Caco-2 (cell line): ENCODE results near the gene CACNA1D. TPM values are rescaled to one million over a fixed set of nuclear protein-coding genes. Genes with fewer than 3 reads are reported as not detected.

ENCODE experiments used
- BruUV-seq: library from RNA; stranded (reverse); fragments of 400-500 nt; replicated peaks from 2 replicates; lab custom pipeline; 2021; lab: Mats Ljungman, UMichigan
- CTCF ChIA-PET: fragments of 300-600 bp; sonication (Branson Sonifier 250); formaldehyde crosslinking; loops from one replicate; lab custom pipeline; 2022; ENCODE audit warnings: antibody characterized with exemption; lab: Charles Lee
- POLR2A ChIA-PET: fragments of 300-600 bp; sonication (Branson Sonifier 250); formaldehyde crosslinking; loops from one replicate; lab custom pipeline; 2022; ENCODE audit warnings: antibody characterized with exemption; lab: Charles Lee
- DNase-seq, 2 experiments: peaks; one replicate each; pipeline versions ENCODE4 v3.0.0 to v3.0.0-alpha.2; 2020 to 2022
- H3K27me3 ChIP-seq: replicated peaks from 2 replicates; pipeline ENCODE4 v1.6.0; 2011; ENCODE audit warnings: low read length; ENCODE audit not compliant: control insufficient read depth, insufficient read depth
- H3K36me3 ChIP-seq: 2 replicates; pipeline ENCODE4 v1.5.1; 2011; ENCODE audit warnings: low read length; ENCODE audit not compliant: control insufficient read depth, insufficient read depth
- H3K4me1 ChIP-seq: fragments of 250-450 bp; sonication (Bioruptor Pico); 2 replicates; pipeline ENCODE4 v1.5.1; 2020; ENCODE audit warnings: mild to moderate bottlenecking
- H3K4me3 ChIP-seq: 2 replicates; pipeline ENCODE4 v1.5.1; 2011; ENCODE audit warnings: low read depth, mild to moderate bottlenecking, control low read depth, low read length
- H3K9me3 ChIP-seq: fragments of 250-450 bp; sonication (Bioruptor Pico); 2 replicates; pipeline ENCODE4 v1.5.1; 2020; ENCODE audit warnings: mild to moderate bottlenecking, moderate library complexity
- H3K27ac Mint-ChIP-seq: one replicate; pipeline ENCODE4 v1.8.0; 2022; ENCODE audit warnings: mixed read lengths; ENCODE audit not compliant: unreplicated experiment
- H3K27me3 Mint-ChIP-seq: one replicate; pipeline ENCODE4 v1.8.0; 2022; ENCODE audit warnings: mixed read lengths; ENCODE audit not compliant: insufficient read depth, unreplicated experiment
- H3K36me3 Mint-ChIP-seq: one replicate; pipeline ENCODE4 v1.8.0; 2022; ENCODE audit warnings: mild to moderate bottlenecking, mixed read lengths; ENCODE audit not compliant: insufficient read depth, unreplicated experiment
- H3K4me1 Mint-ChIP-seq: one replicate; pipeline ENCODE4 v1.8.0; 2022; ENCODE audit warnings: low read depth, mixed read lengths; ENCODE audit not compliant: unreplicated experiment
- H3K4me3 Mint-ChIP-seq: one replicate; pipeline ENCODE4 v1.8.0; 2022; ENCODE audit warnings: mild to moderate bottlenecking, moderate library complexity, mixed read lengths; ENCODE audit not compliant: unreplicated experiment
- H3K9me3 Mint-ChIP-seq: one replicate; pipeline ENCODE4 v1.8.0; 2022; ENCODE audit warnings: mixed read lengths; ENCODE audit not compliant: unreplicated experiment
- CTCF ChIP-seq, 2 experiments: fragments of 200-600 bp in 1 of 2; IDR thresholded peaks; 1 replicate in 1 of 2; 2 replicates in 1 of 2; pipeline versions ENCODE4 v1.5.1 to v1.8.0; 2011 to 2022; ENCODE audit warnings: antibody characterized with exemption in 1 of 2, control low read depth in 1 of 2, inconsistent platforms in 1 of 2, low read depth in 1 of 2, low read length in 1 of 2, mild to moderate bottlenecking in 1 of 2, moderate library complexity in 1 of 2; ENCODE audit not compliant: insufficient read depth in 1 of 2, severe bottlenecking in 1 of 2, unreplicated experiment in 1 of 2
- intact Hi-C: fragments of 100-400 bp; cut with micrococcal nuclease; formaldehyde crosslinking; loops from one replicate; pipeline ENCODE4 v1.10.0; 2022; ENCODE audit not compliant: unreplicated experiment
- total RNA-seq: library from RNA; stranded (reverse); gene quantifications from 2 replicates; pipeline ENCODE4 v1.2.3, GENCODE V29; 2022

CACNA1D gene
- total RNA-seq, 1 experiment from 2014 or later: 13.3 TPM

GRCh38 chr3:53813876-53814275 lies 319.5 kb downstream of the CACNA1D start:
- intact Hi-C loops: no loop called here
- no peak for DNase-seq
- no TSS peak for BruUV-seq
- H3K4me1 Mint-ChIP-seq: no peaks in the 10 kb centered on the region
- no peak overlapping the region for H3K27ac Mint-ChIP-seq
- no peak for TF ChIP-seq CTCF (IDR thresholded peaks at IDR 0.05; ENCODE audit: insufficient read depth in 1 of 2, low read depth in 1 of 2, low read length in 1 of 2, severe bottlenecking in 1 of 2, unreplicated experiment in 1 of 2)
- Histone ChIP-seq H3K9me3 (no peaks in the 10 kb centered on the region), H3K4me3 (no peak overlapping the region), H3K4me1 (no peaks in the 10 kb centered on the region), H3K36me3 (peaks cover 7% of the 10 kb centered on the region), H3K27me3 (no peaks in the 10 kb centered on the region)
- POLR2A ChIA-PET: no interaction called here
- no peaks in the 10 kb centered on the region for H3K27me3 Mint-ChIP-seq
- no peaks in the 10 kb centered on the region for H3K9me3 Mint-ChIP-seq
- CTCF ChIA-PET: no interaction called here
- H3K4me3 Mint-ChIP-seq: no peak overlapping the region
- peaks cover 23% of the 10 kb centered on the region for H3K36me3 Mint-ChIP-seq

- peaks cover 7% of the 10 kb centered on the region for H3K36me3 ChIP-seq
- H3K4me1 ChIP-seq: no peaks in the 10 kb centered on the region
- POLR2A ChIA-PET: no interaction called here
- Mint-ChIP-seq H3K4me1 (no peaks in the 10 kb centered on the region), H3K27ac (no peak overlapping the region), H3K9me3 (no peaks in the 10 kb centered on the region), H3K4me3 (no peak overlapping the region), H3K27me3 (no peaks in the 10 kb centered on the region), H3K36me3 (peaks cover 23% of the 10 kb centered on the region)
- CTCF ChIA-PET: no interaction called here
- no peaks in the 10 kb centered on the region for H3K9me3 ChIP-seq
- H3K4me3 ChIP-seq: no peak overlapping the region
- DNase-seq: no peak
- no TSS peak for BruUV-seq
- intact Hi-C loops: no loop called here
- TF ChIP-seq CTCF (IDR thresholded peaks at IDR 0.05; ENCODE audit: insufficient read depth in 1 of 2, low read depth in 1 of 2, low read length in 1 of 2, severe bottlenecking in 1 of 2, unreplicated experiment in 1 of 2): no peak
- no peaks in the 10 kb centered on the region for H3K27me3 ChIP-seq
Observed at GRCh38 chr3:53815067-53815466, 320.7 kb downstream of the CACNA1D start.

- Mint-ChIP-seq H3K4me1 (no peaks in the 10 kb centered on the region), H3K27me3 (no peaks in the 10 kb centered on the region), H3K4me3 (no peak overlapping the region), H3K36me3 (peaks cover 23% of the 10 kb centered on the region), H3K27ac (no peak overlapping the region), H3K9me3 (no peaks in the 10 kb centered on the region)
- Histone ChIP-seq H3K36me3 (peaks cover 7% of the 10 kb centered on the region), H3K4me1 (no peaks in the 10 kb centered on the region), H3K9me3 (no peaks in the 10 kb centered on the region), H3K4me3 (no peak overlapping the region), H3K27me3 (no peaks in the 10 kb centered on the region)
- TF ChIP-seq CTCF (IDR thresholded peaks at IDR 0.05; ENCODE audit: insufficient read depth in 1 of 2, low read depth in 1 of 2, low read length in 1 of 2, severe bottlenecking in 1 of 2, unreplicated experiment in 1 of 2): no peak
- no peak for DNase-seq
- no TSS peak for BruUV-seq
- intact Hi-C loops: no loop called here
- ChIA-PET POLR2A (no interaction called here), CTCF (no interaction called here)
Observed at GRCh38 chr3:53815651-53816050, 321.2 kb downstream of the CACNA1D start.
